Skeletal muscle satellite cell (primary cell): ENCODE data around the gene ZNF532.

Experiments
- H3K27me3 ChIP-seq: 2 replicates; pipeline ENCODE4 v1.7.0; 2013; ENCODE audit warnings: low read length; ENCODE audit not compliant: control insufficient read depth, insufficient read depth
- H3K36me3 ChIP-seq: 2 replicates; pipeline ENCODE4 v1.7.0; 2013; ENCODE audit warnings: mild to moderate bottlenecking, control low read depth, low read length; ENCODE audit not compliant: insufficient read depth
- H3K4me1 ChIP-seq: 2 replicates; pipeline ENCODE4 v1.7.0; 2013; ENCODE audit warnings: low read length; ENCODE audit not compliant: control insufficient read depth, insufficient read depth
- H3K4me2 ChIP-seq: 2 replicates; pipeline ENCODE4 v1.7.0; 2013; ENCODE audit warnings: mild to moderate bottlenecking, low read length
- H3K4me3 ChIP-seq: 2 replicates; pipeline ENCODE4 v1.7.0; 2013; ENCODE audit warnings: low read length
- H3K9ac ChIP-seq: 2 replicates; pipeline ENCODE4 v1.7.0; 2013; ENCODE audit warnings: mild to moderate bottlenecking, low read depth, low read length, moderate library complexity
- H3K9me3 ChIP-seq: replicated peaks from 2 replicates; pipeline ENCODE4 v1.7.0; 2013; ENCODE audit warnings: mild to moderate bottlenecking, control low read depth, low read length

The ZNF532 gene

GRCh38 chr18:58993260-58993659, 128.6 kb downstream of the ZNF532 start:
- H3K4me3 ChIP-seq, result no peak overlapping the region
- H3K27me3 ChIP-seq, result no peaks in the 10 kb centered on the region
- H3K4me1 ChIP-seq, result peaks cover 71% of the 10 kb centered on the region
- H3K36me3 ChIP-seq, result no peaks in the 10 kb centered on the region
- H3K9me3 ChIP-seq, result no peaks in the 10 kb centered on the region
- peak overlapping the region; percentile 55 for H3K4me2 ChIP-seq
- peak overlapping the region; percentile 76 for H3K9ac ChIP-seq

- H3K4me1 ChIP-seq, result peaks cover 83% of the 10 kb centered on the region
- H3K27me3 ChIP-seq, result no peaks in the 10 kb centered on the region
- H3K9me3 ChIP-seq, result no peaks in the 10 kb centered on the region
- peak overlapping the region; percentile 25 for H3K9ac ChIP-seq
- H3K36me3 ChIP-seq, result no peaks in the 10 kb centered on the region
- H3K4me2 ChIP-seq, result no peak overlapping the region
- no peak overlapping the region for H3K4me3 ChIP-seq
These were observed 131.0 kb downstream of the ZNF532 start for GRCh38 chr18:58995663-58996062.

- Histone ChIP-seq H3K9ac (peak overlapping the region; percentile 26), H3K4me1 (peaks cover 77% of the 10 kb centered on the region), H3K36me3 (no peaks in the 10 kb centered on the region), H3K27me3 (no peaks in the 10 kb centered on the region), H3K4me3 (no peak overlapping the region), H3K9me3 (no peaks in the 10 kb centered on the region), H3K4me2 (no peak overlapping the region)
These were observed 131.5 kb downstream of the ZNF532 start for GRCh38 chr18:58996131-58996641.

GRCh38 chr18:58996696-58997095, 132.0 kb downstream of the ZNF532 start:
- Histone ChIP-seq H3K9me3 (no peaks in the 10 kb centered on the region), H3K9ac (peak overlapping the region; percentile 26), H3K4me1 (peaks cover 72% of the 10 kb centered on the region), H3K4me3 (no peak overlapping the region), H3K27me3 (no peaks in the 10 kb centered on the region), H3K4me2 (no peak overlapping the region), H3K36me3 (no peaks in the 10 kb centered on the region)

- Histone ChIP-seq H3K4me3 (peak overlapping the region; percentile 58), H3K4me2 (peak overlapping the region; percentile 83), H3K4me1 (peaks cover 61% of the 10 kb centered on the region), H3K9ac (peak overlapping the region; percentile 85), H3K36me3 (no peaks in the 10 kb centered on the region), H3K27me3 (no peaks in the 10 kb centered on the region), H3K9me3 (no peaks in the 10 kb centered on the region)
These were observed 133.2 kb downstream of the ZNF532 start for GRCh38 chr18:58997811-58998337.

- H3K4me1 ChIP-seq, result peaks cover 53% of the 10 kb centered on the region
- no peaks in the 10 kb centered on the region for H3K9me3 ChIP-seq
- H3K27me3 ChIP-seq, result no peaks in the 10 kb centered on the region
- peak overlapping the region; percentile 83 for H3K4me2 ChIP-seq
- H3K9ac ChIP-seq, result peak overlapping the region; percentile 85
- peak overlapping the region; percentile 58 for H3K4me3 ChIP-seq
- H3K36me3 ChIP-seq, result no peaks in the 10 kb centered on the region
These were observed 133.9 kb downstream of the ZNF532 start for GRCh38 chr18:58998401-58999203.

GRCh38 chr18:59001166-59001565, 136.5 kb downstream of the ZNF532 start:
- no peaks in the 10 kb centered on the region for H3K36me3 ChIP-seq
- no peaks in the 10 kb centered on the region for H3K9me3 ChIP-seq
- no peak overlapping the region for H3K4me2 ChIP-seq
- H3K4me3 ChIP-seq, result no peak overlapping the region
- no peaks in the 10 kb centered on the region for H3K27me3 ChIP-seq
- peaks cover 41% of the 10 kb centered on the region for H3K4me1 ChIP-seq
- H3K9ac ChIP-seq, result no peak overlapping the region

GRCh38 chr18:59001721-59002120, 137.0 kb downstream of the ZNF532 start:
- H3K9ac ChIP-seq, result no peak overlapping the region
- no peaks in the 10 kb centered on the region for H3K36me3 ChIP-seq
- no peaks in the 10 kb centered on the region for H3K9me3 ChIP-seq
- H3K4me1 ChIP-seq, result peaks cover 35% of the 10 kb centered on the region
- H3K4me2 ChIP-seq, result no peak overlapping the region
- no peaks in the 10 kb centered on the region for H3K27me3 ChIP-seq
- H3K4me3 ChIP-seq, result no peak overlapping the region

GRCh38 chr18:59002974-59003594, 138.4 kb downstream of the ZNF532 start:
- Histone ChIP-seq H3K4me1 (peaks cover 24% of the 10 kb centered on the region), H3K36me3 (no peaks in the 10 kb centered on the region), H3K9ac (no peak overlapping the region), H3K4me2 (no peak overlapping the region), H3K9me3 (no peaks in the 10 kb centered on the region), H3K4me3 (no peak overlapping the region), H3K27me3 (no peaks in the 10 kb centered on the region)

- Histone ChIP-seq H3K27me3 (no peaks in the 10 kb centered on the region), H3K9me3 (no peaks in the 10 kb centered on the region), H3K36me3 (no peaks in the 10 kb centered on the region), H3K9ac (no peak overlapping the region), H3K4me1 (peaks cover 16% of the 10 kb centered on the region), H3K4me2 (no peak overlapping the region), H3K4me3 (no peak overlapping the region)
These were observed 140.6 kb downstream of the ZNF532 start for GRCh38 chr18:59005262-59005661.

- H3K4me2 ChIP-seq, result no peak overlapping the region
- H3K4me1 ChIP-seq, result peaks cover 16% of the 10 kb centered on the region
- H3K9ac ChIP-seq, result no peak overlapping the region
- no peak overlapping the region for H3K4me3 ChIP-seq
- no peaks in the 10 kb centered on the region for H3K9me3 ChIP-seq
- no peaks in the 10 kb centered on the region for H3K36me3 ChIP-seq
- H3K27me3 ChIP-seq, result no peaks in the 10 kb centered on the region
These were observed 141.9 kb downstream of the ZNF532 start for GRCh38 chr18:59006461-59007067.
